Right forelimb (tissue), 1 donor: ENCODE measurements around the gene ETV1.

Experiments used
- DNase-seq: peaks from one replicate; pipeline ENCODE4 v3.0.0-alpha.2; 2018

Gene ETV1

GRCh38 chr7:13989126-13989948 lies at the start of gene ETV1:
Gene ETV1, minus strand, starts transcription at chr7:13989666. Its CDS starts 614 bp downstream, at chr7:13989052.
- DNase-seq, result peak; percentile 88

DNA sequence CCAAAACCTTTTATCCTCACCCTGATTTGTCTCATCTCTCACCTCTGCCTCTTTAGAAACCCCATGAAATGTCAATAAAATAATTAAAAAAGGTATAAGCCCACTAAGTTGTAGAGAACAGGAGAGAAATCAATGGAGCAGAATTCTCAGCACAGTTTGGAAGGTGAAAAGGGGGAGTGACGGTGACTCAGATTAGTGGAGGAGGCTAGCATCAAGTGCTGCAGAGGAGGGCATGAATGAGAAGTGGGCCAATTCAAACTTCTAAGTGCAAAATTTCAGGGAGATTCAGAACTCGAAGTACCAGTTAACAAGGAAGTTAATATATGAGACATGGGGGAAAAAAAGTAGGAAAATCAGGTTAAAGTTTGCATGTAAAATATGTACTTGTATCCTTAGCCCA lies 34.9 kb upstream of the ETV1 start:
- DNase-seq, result no peak

- no peak for DNase-seq
Measured at GRCh38 chr7:14023838-14024237, 34.4 kb upstream of the ETV1 start.

GRCh38 chr7:14023342-14023741 lies 33.9 kb upstream of the ETV1 start:
- DNase-seq, result no peak

DNA sequence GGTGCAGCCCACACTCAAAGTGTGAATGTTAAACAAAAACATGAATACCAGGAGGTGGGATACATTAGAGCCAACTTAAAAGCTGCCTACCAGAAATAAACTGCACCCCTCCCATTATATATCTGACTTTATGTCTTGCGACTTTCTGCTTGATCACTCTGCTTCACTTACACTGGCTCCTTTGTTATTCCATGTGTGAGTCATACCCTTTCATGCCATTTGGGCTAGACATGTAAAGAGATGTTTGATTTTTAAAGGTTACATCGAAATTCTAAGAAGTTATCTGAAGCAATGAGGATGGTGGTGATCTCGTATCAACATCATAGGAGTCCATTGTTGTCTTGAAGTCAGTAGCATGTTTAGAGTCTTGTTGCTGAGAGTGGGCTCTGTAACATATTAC lies 31.6 kb upstream of the ETV1 start:
- no peak for DNase-seq

DNA sequence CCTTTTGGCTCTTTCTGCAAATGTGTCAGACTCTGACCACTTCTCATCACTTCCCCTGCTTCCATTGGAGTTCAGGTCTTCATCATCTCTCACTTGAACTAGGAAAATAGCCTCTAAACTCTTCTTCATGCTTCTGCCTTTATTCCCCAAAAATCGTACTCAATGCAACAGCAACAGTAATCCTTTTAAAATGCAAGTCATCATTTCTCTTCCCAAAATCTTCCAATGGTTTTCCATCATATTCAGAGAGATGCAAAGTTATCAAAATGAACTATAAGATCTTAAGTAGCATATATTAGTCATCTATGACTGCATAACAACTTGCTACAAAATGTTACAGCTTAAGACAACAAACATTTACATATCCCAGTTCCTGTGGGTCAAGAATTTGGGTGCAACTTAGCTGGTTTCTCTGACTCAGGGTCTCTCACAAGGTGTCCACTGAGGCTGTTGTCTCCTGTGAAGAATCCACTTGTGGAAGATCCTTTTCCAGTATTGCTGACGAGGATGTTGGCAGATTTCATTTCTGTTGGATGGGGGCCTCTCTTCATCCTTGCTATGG lies 31.0 kb upstream of the ETV1 start:
- DNase-seq, result no peak

- no peak for DNase-seq
Measured at GRCh38 chr7:14018751-14019150, 29.3 kb upstream of the ETV1 start.

GRCh38 chr7:14016950-14017349 lies 27.5 kb upstream of the ETV1 start:
- no peak for DNase-seq

DNA sequence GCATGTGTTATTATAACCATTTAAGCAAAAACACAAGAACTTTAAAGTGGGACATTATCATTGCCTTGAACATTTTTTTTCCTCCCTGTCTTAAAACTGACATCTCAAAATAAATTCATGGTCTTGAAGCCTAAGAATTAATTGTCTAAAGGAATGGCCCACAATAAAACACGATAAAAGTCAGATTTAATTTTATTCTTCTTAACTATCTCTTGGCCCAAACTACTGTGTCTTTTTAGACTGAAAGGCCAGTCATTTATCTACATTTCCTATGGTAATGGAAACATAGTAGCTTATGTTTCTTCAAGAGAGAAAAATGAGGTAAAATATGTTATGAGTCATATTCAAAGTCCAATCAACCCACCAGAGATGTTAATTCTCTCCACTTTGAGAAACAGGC lies 24.4 kb upstream of the ETV1 start:
- DNase-seq, result no peak

DNA sequence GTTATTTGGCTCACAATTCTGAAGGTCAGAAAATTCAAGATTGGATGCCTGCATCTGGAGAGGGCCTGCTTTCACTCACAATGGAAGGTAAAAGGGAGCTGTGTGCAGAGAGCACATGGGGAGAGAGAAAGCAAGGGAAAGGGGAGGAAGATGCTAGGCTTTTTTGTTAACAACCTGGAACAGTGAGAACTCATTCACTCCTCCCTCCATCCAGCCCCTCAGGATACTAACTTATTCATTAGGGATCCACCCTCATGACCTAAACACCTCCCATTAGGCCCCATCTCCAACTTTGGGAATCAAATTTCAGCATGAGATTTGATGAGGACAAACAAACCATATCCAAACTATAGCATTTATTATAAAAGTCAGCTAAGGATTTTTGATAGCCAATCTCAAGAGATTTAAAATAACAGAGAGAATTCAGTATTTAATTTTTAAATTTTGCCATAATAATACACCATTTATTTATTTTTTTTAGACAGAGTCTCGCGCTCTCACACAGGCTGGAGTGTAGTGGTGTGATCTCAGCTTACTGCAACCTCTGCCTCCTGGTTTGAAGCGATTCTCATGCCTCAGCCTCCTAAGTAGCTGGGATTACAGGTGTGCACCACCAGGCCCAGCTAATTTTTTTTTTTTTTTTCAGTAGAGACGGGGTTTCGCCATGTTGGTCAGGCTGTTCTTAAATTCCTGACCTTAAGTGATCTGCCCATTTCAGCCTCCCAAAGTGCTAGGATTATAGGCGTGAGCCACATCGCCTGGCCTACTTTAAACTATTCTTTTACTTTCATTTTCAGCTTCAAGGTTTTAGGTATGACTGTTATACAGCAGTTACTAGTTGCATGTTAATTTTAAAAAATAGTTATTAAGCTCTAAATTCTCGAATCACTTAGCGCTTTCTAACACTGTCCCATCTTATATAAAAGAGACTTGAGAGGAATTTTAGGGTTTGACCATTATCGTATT lies 20.3 kb upstream of the ETV1 start:
- no peak for DNase-seq

- DNase-seq, result no peak
Measured at GRCh38 chr7:14001139-14001538, 11.7 kb upstream of the ETV1 start.

GRCh38 chr7:14000247-14000646 lies 10.8 kb upstream of the ETV1 start:
- no peak for DNase-seq

- no peak for DNase-seq
Measured at GRCh38 chr7:13998866-13999265, 9.4 kb upstream of the ETV1 start.

- DNase-seq, result no peak
Measured at GRCh38 chr7:13992596-13992964, 3.1 kb upstream of the ETV1 start.

DNA sequence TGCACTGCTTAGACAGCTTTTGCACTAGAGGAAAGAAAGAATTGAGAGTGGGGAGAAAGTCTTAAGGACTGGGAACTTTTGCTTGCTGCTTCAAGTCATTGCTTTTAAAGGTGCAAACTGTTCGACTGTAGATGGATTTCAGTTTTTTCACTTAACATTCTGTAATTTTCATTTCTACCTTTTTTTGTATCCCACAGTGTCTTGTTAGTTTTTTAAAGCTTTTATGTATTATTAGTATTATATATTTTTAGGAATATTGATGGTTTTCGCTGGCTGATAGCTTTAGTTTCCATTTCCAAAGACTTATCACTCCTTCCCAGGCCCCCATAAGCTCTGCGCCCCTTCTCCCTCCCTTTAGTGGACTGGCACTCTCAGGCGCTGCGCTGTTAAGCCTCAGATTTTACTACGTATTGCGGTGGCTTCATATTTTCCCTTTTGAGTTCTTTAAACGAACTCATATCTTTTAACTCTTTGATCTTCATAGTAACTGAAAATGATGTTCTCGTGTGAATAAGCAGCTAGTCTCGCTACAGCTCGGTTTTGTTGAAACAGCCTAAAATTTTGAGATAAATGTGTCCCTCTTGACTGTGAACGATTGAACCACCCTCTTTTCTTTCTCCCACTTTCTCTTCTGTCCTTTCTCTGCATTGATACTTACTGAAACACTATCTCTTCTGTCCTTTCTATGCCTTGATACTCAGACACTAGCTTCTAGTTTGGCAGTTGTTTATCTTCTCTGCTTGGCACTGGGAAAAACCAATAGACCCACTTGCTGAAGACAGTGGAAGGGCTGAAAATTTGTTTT lies 2.5 kb upstream of the ETV1 start:
- no peak for DNase-seq

GRCh38 chr7:13990984-13991790 lies 1.7 kb upstream of the ETV1 start:
- DNase-seq, result peak; percentile 97

DNA sequence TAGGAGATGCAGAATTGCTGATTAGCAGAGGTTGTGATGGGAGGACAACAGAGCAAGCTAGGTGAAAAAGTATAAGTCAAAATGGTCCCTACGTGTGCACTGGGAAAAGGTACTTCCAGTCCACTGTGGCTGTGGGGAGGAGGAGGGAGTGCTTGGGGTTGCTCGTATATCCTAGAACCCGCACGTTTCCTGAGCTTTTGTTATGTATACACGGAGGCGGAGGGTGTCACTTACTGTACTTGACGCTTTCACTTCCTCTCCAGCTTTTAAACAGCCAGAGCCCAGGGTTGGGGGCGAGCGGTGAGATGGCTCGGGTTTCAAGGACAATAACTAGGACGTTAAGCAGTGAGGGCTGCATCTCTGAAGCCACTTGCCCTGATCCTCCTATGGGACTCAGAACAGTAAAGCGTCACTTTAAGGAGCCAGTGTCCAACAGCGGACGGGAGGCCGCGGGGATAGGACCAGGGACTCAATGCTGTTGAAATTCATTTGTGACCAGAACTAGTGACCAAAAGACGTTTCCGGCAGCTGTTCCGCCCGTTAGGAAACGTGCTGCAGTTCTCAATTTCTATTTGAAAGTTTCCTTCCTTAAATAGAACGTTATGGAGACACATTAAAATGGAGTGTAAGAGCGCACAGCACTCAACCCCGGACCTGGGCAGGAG lies 985 bp upstream of the ETV1 start:
- peak; percentile 84 for DNase-seq

- DNase-seq, result no peak
Measured at GRCh38 chr7:13989949-13990305, 461 bp upstream of the ETV1 start.

DNA sequence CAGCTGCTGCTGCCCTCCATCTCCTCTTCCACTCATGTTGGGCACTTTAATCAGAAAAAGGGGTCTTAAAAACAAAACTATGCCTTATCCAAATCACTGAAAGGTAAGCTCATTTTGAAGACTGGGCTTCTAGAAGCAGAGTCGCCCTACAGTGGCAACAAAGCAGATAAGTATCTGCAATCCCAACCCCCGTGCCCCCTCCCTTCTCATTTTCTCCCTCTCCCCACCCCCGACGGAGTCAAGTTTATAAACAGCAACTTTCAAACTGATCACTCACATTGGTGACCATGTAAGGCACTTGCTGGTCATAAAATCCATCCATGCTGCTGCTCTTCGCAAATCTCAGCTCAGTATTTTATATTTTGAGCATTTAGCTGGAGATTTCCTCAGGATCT lies 738 bp downstream of the ETV1 start:
- DNase-seq, result peak; percentile 65

- DNase-seq, result peak; percentile 48
Measured at GRCh38 chr7:13988065-13988464, 1.4 kb downstream of the ETV1 start.

DNA sequence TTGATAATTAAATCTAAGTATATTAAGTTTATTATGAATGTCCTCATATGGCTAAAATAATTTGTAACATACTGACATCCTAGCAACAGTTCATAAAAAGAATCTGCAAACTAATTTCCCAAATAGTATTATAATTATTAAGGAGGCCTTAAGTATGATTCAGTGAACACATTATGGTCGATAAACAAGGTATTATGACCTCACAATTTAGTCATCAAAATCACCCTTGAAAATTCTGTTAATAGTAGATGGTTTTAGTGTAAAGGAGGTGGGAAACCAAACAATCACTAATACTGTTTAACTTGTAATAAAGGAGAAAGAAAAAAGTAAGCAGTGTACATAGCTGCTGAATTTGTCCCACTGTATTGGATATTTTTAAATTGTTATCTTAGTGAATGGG lies 2.1 kb downstream of the ETV1 start:
- DNase-seq, result no peak
